Spinal cord (tissue), 10 donors: ENCODE measurements around the gene CAPZB. TPM values are rescaled to one million over a fixed set of nuclear protein-coding genes. Genes with fewer than 3 reads are reported as not detected.

ENCODE experiments used
- DNase-seq, 6 donors: peaks; one replicate each; pipeline versions ENCODE4 v3.0.0 to v3.0.0-alpha.2; 2013 to 2015; ENCODE audit warnings: low spot score in 6 of 6, low read depth in 4 of 6
- H3K27ac ChIP-seq: one replicate; pipeline ENCODE4 v1.5.1; 2013; ENCODE audit warnings: low read depth, low read length, control low read depth
- H3K27me3 ChIP-seq: one replicate; pipeline ENCODE4 v1.6.1; 2013; ENCODE audit warnings: low read length; ENCODE audit not compliant: control insufficient read depth, insufficient read depth
- H3K36me3 ChIP-seq: one replicate; pipeline ENCODE4 v1.6.1; 2013; ENCODE audit warnings: low read length; ENCODE audit not compliant: control insufficient read depth, insufficient read depth
- H3K4me1 ChIP-seq: one replicate; pipeline ENCODE4 v1.6.1; 2013; ENCODE audit warnings: low read length; ENCODE audit not compliant: control insufficient read depth, insufficient read depth
- H3K4me3 ChIP-seq: one replicate; pipeline ENCODE4 v1.5.1; 2013; ENCODE audit warnings: low read depth, low read length, control low read depth
- H3K9me3 ChIP-seq: one replicate; pipeline ENCODE4 v1.6.1; 2013; ENCODE audit warnings: low read length; ENCODE audit not compliant: control insufficient read depth, insufficient read depth
- WGBS: methylation state at CpG from one replicate; pipeline ENCODE4 v1.1.5; 2013; ENCODE audit warnings: missing lambda C conversion rate; ENCODE audit not compliant: insufficient coverage; 5-methylcytosine and 5-hydroxymethylcytosine counted together
- polyA plus RNA-seq, 2 donors: library from polyadenylated mRNA; unstranded; fragments of 120-200 nt; gene quantifications; one replicate each; pipeline ENCODE4 v1.2.1, GENCODE V29; 2013; ENCODE audit not compliant: insufficient read length in 2 of 2
- total RNA-seq, 2 donors: library from RNA; depleted of rRNA in 1 of 2; stranded (reverse); fragments of 120-200 nt in 1 of 2; fragments of >200 nt in 1 of 2; gene quantifications; one replicate each; pipeline versions ENCODE4 v1.2.3 to v1.2.4, GENCODE V29; 2013 to 2014
- donor health status: healthy.

Gene CAPZB
- total and polyA plus RNA-seq, 4 donors, result 78.8 to 312 (median 243) TPM

DNA sequence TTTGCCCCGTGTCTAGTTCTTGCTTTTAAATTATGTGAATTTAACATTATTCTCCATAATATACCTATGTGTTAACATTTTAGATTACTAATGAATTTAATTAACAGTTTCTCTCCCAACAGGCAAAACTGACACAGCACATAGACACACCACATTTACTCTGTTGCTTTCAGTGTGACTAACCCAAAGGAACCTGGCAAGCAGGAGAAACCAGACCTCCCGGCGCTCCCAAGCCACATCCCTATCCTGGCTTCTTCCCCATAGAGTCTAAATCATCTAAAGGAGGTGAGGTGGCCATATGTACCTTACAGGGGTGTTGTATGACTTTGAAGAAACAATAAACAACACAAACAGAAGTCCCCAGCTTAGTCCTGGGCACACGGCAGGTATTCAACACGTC is 69.2 kb downstream of the CAPZB start:
- H3K27me3 ChIP-seq, result no peaks in the 10 kb centered on the region
- H3K4me1 ChIP-seq, result peaks cover 42% of the 10 kb centered on the region
- H3K27ac ChIP-seq, result no peak overlapping the region
- no peak for DNase-seq
- no CpG with 5 or more reads among the region's 5 CpGs for WGBS
- peaks cover 16% of the 10 kb centered on the region for H3K36me3 ChIP-seq
- no peaks in the 10 kb centered on the region for H3K9me3 ChIP-seq
- no peak overlapping the region for H3K4me3 ChIP-seq

DNA sequence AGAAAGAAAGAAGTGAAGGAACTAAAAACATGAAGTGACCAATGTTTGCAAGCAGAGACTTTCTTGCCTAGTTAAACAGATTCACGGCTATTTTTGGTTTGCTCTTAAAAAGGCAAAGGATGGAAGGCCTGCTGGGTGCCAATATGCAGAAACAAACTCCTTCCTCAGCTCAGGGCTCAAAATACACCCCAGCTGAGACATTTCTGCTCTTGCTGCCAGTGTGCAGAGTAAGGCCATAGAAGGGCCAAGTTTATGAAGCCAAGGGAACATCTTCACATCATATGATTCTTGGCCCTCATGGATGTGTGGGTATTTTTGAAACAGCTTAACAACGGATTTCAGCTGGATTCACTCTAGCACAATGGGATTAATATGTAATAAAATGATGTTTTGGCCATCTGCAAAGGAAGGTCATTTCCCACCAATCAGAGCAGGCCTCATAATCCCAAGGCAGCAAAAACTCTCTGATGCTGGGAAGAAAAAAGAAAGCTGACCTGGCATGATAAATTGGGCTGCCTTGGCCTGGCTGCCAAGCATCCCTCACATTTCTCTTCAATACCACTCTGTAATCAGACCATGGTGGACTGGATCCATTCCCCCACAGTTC is 70.7 kb downstream of the CAPZB start:
- H3K4me1 ChIP-seq, result peaks cover 38% of the 10 kb centered on the region

GRCh38 chr1:19413999-19414398 is 71.3 kb downstream of the CAPZB start:
- Histone ChIP-seq H3K27ac (peak overlapping the region; percentile 67), H3K9me3 (no peaks in the 10 kb centered on the region), H3K4me3 (no peak overlapping the region), H3K36me3 (peaks cover 12% of the 10 kb centered on the region), H3K27me3 (no peaks in the 10 kb centered on the region), H3K4me1 (peaks cover 35% of the 10 kb centered on the region)
- 75% methylated on average over 2 of the region's 12 CpGs for WGBS
- DNase-seq, result no peak

More for the DNA sequence above, 70.7 kb downstream of the CAPZB start:
- peak in 1 of 6 donors; percentile 78 for DNase-seq
- H3K4me3 ChIP-seq, result no peak overlapping the region
- peak overlapping the region; percentile 67 for H3K27ac ChIP-seq
- no peaks in the 10 kb centered on the region for H3K27me3 ChIP-seq
- H3K9me3 ChIP-seq, result no peaks in the 10 kb centered on the region
- WGBS, result no CpG with 5 or more reads among the region's 2 CpGs
- H3K36me3 ChIP-seq, result peaks cover 14% of the 10 kb centered on the region

DNA sequence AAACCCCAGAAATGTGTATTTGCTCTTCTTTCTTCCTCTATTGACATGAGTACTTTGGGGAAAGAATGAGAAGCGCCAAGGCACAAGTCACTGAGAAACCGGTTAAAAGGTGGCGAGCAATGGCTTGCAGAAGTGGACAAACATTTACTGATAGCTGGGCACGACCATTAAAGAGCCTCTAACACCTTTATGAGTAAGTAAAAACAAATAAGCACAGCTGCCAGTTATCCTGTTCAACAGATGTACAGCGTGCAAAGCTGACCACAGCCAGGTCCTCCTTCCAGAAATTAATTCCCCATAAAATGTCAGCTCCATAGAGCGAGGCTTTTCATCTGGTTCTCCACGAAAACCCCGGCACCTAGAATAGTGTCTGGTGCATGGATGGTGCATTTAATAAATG is 72.7 kb downstream of the CAPZB start:
- Histone ChIP-seq H3K27me3 (no peaks in the 10 kb centered on the region), H3K4me3 (no peak overlapping the region), H3K9me3 (no peaks in the 10 kb centered on the region), H3K36me3 (peaks cover 5% of the 10 kb centered on the region), H3K4me1 (peaks cover 39% of the 10 kb centered on the region), H3K27ac (peak overlapping the region; percentile 21)
- 83% methylated on average over 4 of the region's 8 CpGs for WGBS
- no peak for DNase-seq

GRCh38 chr1:19411612-19412011 is 73.7 kb downstream of the CAPZB start:
- DNase-seq, result no peak
- 74% methylated on average over 5 of the region's 8 CpGs for WGBS
- peaks cover 38% of the 10 kb centered on the region for H3K4me1 ChIP-seq
- H3K27me3 ChIP-seq, result no peaks in the 10 kb centered on the region
- H3K9me3 ChIP-seq, result no peaks in the 10 kb centered on the region
- peak overlapping the region; percentile 42 for H3K27ac ChIP-seq
- H3K36me3 ChIP-seq, result peaks cover 4% of the 10 kb centered on the region
- H3K4me3 ChIP-seq, result no peak overlapping the region

DNA sequence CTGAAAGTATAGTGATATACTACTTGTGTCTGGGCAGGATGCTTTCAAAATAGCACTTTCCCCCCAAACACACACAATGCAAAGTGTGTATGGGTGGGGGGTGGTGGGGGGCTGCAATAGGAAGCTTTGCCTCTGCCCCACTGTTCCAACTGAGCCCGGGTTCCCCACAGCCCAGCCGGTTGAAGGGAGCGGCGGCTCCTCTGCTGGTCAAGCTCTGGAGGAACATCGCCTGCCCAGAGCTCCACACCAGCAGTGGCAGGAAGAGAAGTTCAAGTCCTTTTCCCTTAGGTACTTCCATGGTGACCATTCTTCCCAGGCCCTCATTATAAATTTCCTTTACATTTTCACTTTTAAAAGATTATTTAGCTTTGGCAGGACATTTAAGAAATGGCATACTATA is 74.9 kb downstream of the CAPZB start:
- no peak for DNase-seq
- WGBS, result 88% methylated on average over 3 of the region's 5 CpGs
- Histone ChIP-seq H3K27me3 (no peaks in the 10 kb centered on the region), H3K27ac (no peak overlapping the region), H3K9me3 (no peaks in the 10 kb centered on the region), H3K4me1 (peaks cover 43% of the 10 kb centered on the region), H3K36me3 (peaks cover 4% of the 10 kb centered on the region), H3K4me3 (no peak overlapping the region)

- H3K4me3 ChIP-seq, result no peak overlapping the region
- peaks cover 45% of the 10 kb centered on the region for H3K4me1 ChIP-seq
- peaks cover 4% of the 10 kb centered on the region for H3K36me3 ChIP-seq
- DNase-seq, result peak in 1 of 6 donors; percentile 50
- no CpG with 5 or more reads among the region's 7 CpGs for WGBS
- no peaks in the 10 kb centered on the region for H3K27me3 ChIP-seq
- H3K9me3 ChIP-seq, result no peaks in the 10 kb centered on the region
- H3K27ac ChIP-seq, result no peak overlapping the region
These were observed 75.6 kb downstream of the CAPZB start for GRCh38 chr1:19409477-19410341.

DNA sequence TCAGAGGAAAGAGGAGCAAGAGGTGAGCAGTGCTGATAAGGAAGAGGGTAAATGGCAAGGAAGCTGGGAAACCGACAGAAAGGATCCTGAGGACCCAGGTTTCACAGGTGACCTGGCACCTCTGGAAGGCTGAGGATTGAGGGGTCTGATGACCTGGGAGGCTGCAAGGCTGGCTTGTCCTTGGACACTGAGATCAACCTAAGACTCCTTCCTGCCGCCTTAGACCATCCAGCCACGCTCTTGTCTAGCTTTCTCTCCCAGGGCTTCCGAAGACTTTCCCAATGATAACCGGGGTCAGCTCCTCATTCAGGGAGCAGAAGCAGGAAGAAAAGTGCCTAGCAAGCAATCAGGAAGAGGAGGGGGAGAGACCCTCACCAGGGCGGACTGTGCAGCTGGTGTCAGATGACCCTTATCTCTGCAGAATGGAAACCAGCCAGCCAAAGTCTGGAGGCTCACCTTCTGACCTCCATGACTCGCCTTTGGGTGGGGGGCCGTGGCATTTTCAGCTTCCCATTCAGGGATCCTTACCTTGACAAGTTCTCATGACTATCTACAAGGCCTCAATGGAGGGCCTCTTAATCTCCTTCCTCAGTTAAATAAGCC is 77.7 kb downstream of the CAPZB start:
- H3K9me3 ChIP-seq, result no peaks in the 10 kb centered on the region
- no peak overlapping the region for H3K27ac ChIP-seq
- peaks cover 4% of the 10 kb centered on the region for H3K36me3 ChIP-seq
- DNase-seq, result no peak
- H3K4me3 ChIP-seq, result no peak overlapping the region
- H3K27me3 ChIP-seq, result no peaks in the 10 kb centered on the region
- H3K4me1 ChIP-seq, result peaks cover 49% of the 10 kb centered on the region
- 80% methylated on average over 8 of the region's 8 CpGs for whole genome bisulfite sequencing

DNA sequence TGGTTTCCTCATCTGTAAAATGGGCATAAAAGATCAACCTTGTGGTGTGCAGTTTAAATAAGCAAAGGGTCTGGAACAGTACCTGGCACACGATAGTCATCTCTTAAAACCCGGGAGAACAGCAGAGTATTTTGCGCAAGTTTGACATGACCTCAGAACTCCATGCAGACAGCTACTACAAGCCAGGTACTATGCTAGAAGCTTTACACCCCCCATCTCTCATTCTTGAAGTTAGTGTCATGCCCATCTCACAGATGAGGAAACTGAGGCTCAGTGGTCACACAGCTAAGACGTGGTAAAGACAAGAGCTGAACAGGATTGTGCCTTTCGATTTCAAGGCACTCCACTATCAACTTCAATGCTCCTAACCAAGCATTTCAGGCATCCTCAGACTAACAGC is 78.7 kb downstream of the CAPZB start:
- no peak overlapping the region for H3K4me3 ChIP-seq
- no peak for DNase-seq
- WGBS, result 98% methylated on average over 5 of the region's 5 CpGs
- no peaks in the 10 kb centered on the region for H3K9me3 ChIP-seq
- no peaks in the 10 kb centered on the region for H3K27me3 ChIP-seq
- H3K36me3 ChIP-seq, result peaks cover 1% of the 10 kb centered on the region
- no peak overlapping the region for H3K27ac ChIP-seq
- H3K4me1 ChIP-seq, result peaks cover 54% of the 10 kb centered on the region
